Right lobe of liver (tissue), 4 donors: ENCODE measurements around the gene PRCP.

Experiments used
- CTCF ChIP-seq, 4 donors: fragments of 200-600 bp in 3 of 4; fragments of 450-650 bp in 1 of 4; IDR thresholded peaks; one replicate each; pipeline versions ENCODE4 v1.5.1 to v1.8.0; 2016 to 2022; ENCODE audit warnings: antibody characterized with exemption in 4 of 4, mild to moderate bottlenecking in 2 of 4
- POLR2A ChIP-seq: fragments of 450-650 bp; IDR thresholded peaks from one replicate; pipeline ENCODE4 v1.6.1; 2017; ENCODE audit warnings: antibody characterized with exemption, mild to moderate bottlenecking
- donor health status: DM: no; HTN: no; CAD: no.
- donor health status: DM: no; HTN: no; CAD: no.
- donor health status: DM: no; HTN: yes; CAD: no.

GRCh38 chr11:82890002-82890341 is 10.3 kb downstream of the PRCP start:
- TF ChIP-seq CTCF (IDR thresholded peaks at IDR 0.05) (no peak), POLR2A (no peak)
